GM12864 (cell line): Measurements from ENCODE around the gene C12orf75.
"Not testable (repeated sequence)": the region's sequence is repeated elsewhere in the genome, so short reads cannot be mapped to it uniquely, and the experiment has no call there.

Experiments
- DNase-seq: peaks from one replicate; pipeline ENCODE4 v3.0.0-alpha.2; 2011; ENCODE audit warnings: low read depth
- H3K4me3 ChIP-seq: 2 replicates; pipeline ENCODE4 v1.5.1; 2011; ENCODE audit warnings: mild to moderate bottlenecking, low read depth, low read length, control low read depth
- CTCF ChIP-seq: IDR thresholded peaks from 2 replicates; pipeline ENCODE4 v1.5.1; 2011; ENCODE audit warnings: low read depth, mild to moderate bottlenecking, moderate library complexity, low read length, control low read depth, inconsistent platforms; ENCODE audit errors: missing control alignments

Gene C12orf75

GRCh38 chr12:105321125-105321524 is 9.4 kb upstream of the C12orf75 start:
- no peak overlapping the region for H3K4me3 ChIP-seq
- no peak for DNase-seq
- peak; percentile 53 for TF ChIP-seq CTCF

- no peak for DNase-seq
- no peak overlapping the region for H3K4me3 ChIP-seq
- TF ChIP-seq CTCF: no peak
Observed at GRCh38 chr12:105322070-105322469, 8.4 kb upstream of the C12orf75 start.

GRCh38 chr12:105324704-105325103 is 5.8 kb upstream of the C12orf75 start:
- no peak overlapping the region for H3K4me3 ChIP-seq
- DNase-seq: no peak
- TF ChIP-seq CTCF: no peak

- no peak for DNase-seq
- TF ChIP-seq CTCF: no peak
- H3K4me3 ChIP-seq: no peak overlapping the region
Observed at GRCh38 chr12:105325117-105325516, 5.4 kb upstream of the C12orf75 start.

GRCh38 chr12:105329926-105330282 is 587 bp upstream of the C12orf75 start:
- H3K4me3 ChIP-seq: peak overlapping the region; percentile 95
- DNase-seq: no peak
- TF ChIP-seq CTCF: no peak

GRCh38 chr12:105330931-105331804 is 677 bp downstream of the C12orf75 start:
- no peak for TF ChIP-seq CTCF
- no peak for DNase-seq
- H3K4me3 ChIP-seq: peak overlapping the region; percentile 95

GRCh38 chr12:105331805-105332251 is 1.3 kb downstream of the C12orf75 start:
- no peak for TF ChIP-seq CTCF
- no peak for DNase-seq
- peak overlapping the region; percentile 95 for H3K4me3 ChIP-seq

GRCh38 chr12:105332286-105332685 is 1.8 kb downstream of the C12orf75 start:
- DNase-seq: not testable (repeated sequence)
- peak overlapping the region; percentile 95 for H3K4me3 ChIP-seq
